Thyroid gland (tissue), 4 donors: ENCODE measurements around the gene TFRC. TPM values are rescaled to one million over a fixed set of nuclear protein-coding genes. Genes with fewer than 3 reads are reported as not detected.

Experiments used
- DNase-seq, 2 donors: peaks; one replicate each; pipeline ENCODE4 v3.0.0-alpha.2; 2019
- H3K27ac ChIP-seq, 3 donors: fragments of 200-600 bp; sonication (generic); 1 replicate in 2 of 3; 2 replicates in 1 of 3; pipeline ENCODE4 v1.5.1; 2016 to 2019; ENCODE audit warnings: mild to moderate bottlenecking in 1 of 3, moderate library complexity in 1 of 3
- H3K27me3 ChIP-seq: fragments of 200-600 bp; sonication (generic); one replicate; pipeline ENCODE4 v1.5.1; 2019
- H3K36me3 ChIP-seq, 2 donors: fragments of 200-600 bp; sonication (generic); one replicate each; pipeline ENCODE4 v1.5.1; 2016 to 2019
- H3K4me1 ChIP-seq, 2 donors: fragments of 200-600 bp; sonication (generic); one replicate each; pipeline ENCODE4 v1.5.1; 2017 to 2019
- H3K4me3 ChIP-seq, 3 donors: fragments of 200-600 bp; sonication (generic); replicated peaks in 1 of 3; 1 replicate in 2 of 3; 2 replicates in 1 of 3; pipeline ENCODE4 v1.5.1; 2016; ENCODE audit warnings: mild to moderate bottlenecking in 1 of 3
- H3K9me3 ChIP-seq: fragments of 200-600 bp; sonication (generic); one replicate; pipeline ENCODE4 v1.5.1; 2017
- POLR2A ChIP-seq, 2 donors: fragments of 450-650 bp; IDR thresholded peaks; one replicate each; pipeline ENCODE4 v1.6.1; 2017; ENCODE audit warnings: antibody characterized with exemption in 2 of 2, mild to moderate bottlenecking in 2 of 2, moderate library complexity in 1 of 2
- WGBS, 2 donors: methylation state at CpG; one replicate each; pipeline ENCODE4 v1.1.5; 2017; 5-methylcytosine and 5-hydroxymethylcytosine counted together
- intact Hi-C: fragments of 100-400 bp; cut with DNase I; formaldehyde crosslinking; loops from one replicate; pipeline ENCODE4 v1.15.1; 2023
- total RNA-seq, 4 donors: library from RNA; depleted of rRNA; stranded (reverse); fragments of >200 nt; gene quantifications; one replicate each; pipeline ENCODE4 v1.2.3, GENCODE V29; 2016
- TF ChIP-seq, protein P1 (sequence below), 6 experiments: fragments of 200-600 bp in 3 of 6; fragments of 450-650 bp in 3 of 6; sonication (generic) in 3 of 6; IDR thresholded peaks; one replicate each; pipeline ENCODE4 v1.5.1; 2016 to 2019; ENCODE audit warnings: antibody characterized with exemption in 6 of 6, mild to moderate bottlenecking in 2 of 6, inconsistent platforms in 1 of 6, moderate library complexity in 1 of 6

TFRC gene
- total RNA-seq, 4 donors from 2014 or later = 40.7 to 115 (median 69.8) TPM

DNA sequence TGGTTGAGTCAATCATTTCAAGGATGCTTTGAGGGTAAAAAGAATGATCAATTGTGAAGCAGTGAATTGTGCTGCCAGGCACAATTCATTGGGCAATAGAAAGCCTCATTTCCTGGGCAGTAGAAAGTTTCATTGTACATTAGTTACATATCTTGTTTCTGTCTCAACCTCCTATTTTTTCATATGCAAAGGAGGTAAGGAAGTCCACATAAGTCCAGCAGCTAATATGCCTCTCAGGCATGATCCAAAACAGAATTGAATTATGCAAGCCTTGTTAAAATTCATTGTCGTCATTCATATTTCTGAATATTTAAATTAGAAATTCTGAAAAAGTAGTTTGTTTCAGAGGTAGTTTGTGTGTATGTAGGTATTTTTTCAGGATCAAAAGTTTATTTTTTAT is 65.8 kb downstream of the TFRC start:
- 100% methylated on average over 1 of the region's 1 CpG for WGBS, 2 donors
- no peaks in the 10 kb centered on the region for H3K36me3 ChIP-seq
- no peaks in the 10 kb centered on the region for H3K9me3 ChIP-seq
- no peaks in the 10 kb centered on the region for H3K4me1 ChIP-seq
- no peak overlapping the region for H3K27ac ChIP-seq
- H3K27me3 ChIP-seq = no peaks in the 10 kb centered on the region
- no peak overlapping the region for H3K4me3 ChIP-seq
- intact Hi-C loops = no loop called here
- no peak for DNase-seq
- TF ChIP-seq POLR2A (IDR thresholded peaks at IDR 0.05) = no peak
- TF ChIP-seq, protein P1, sequence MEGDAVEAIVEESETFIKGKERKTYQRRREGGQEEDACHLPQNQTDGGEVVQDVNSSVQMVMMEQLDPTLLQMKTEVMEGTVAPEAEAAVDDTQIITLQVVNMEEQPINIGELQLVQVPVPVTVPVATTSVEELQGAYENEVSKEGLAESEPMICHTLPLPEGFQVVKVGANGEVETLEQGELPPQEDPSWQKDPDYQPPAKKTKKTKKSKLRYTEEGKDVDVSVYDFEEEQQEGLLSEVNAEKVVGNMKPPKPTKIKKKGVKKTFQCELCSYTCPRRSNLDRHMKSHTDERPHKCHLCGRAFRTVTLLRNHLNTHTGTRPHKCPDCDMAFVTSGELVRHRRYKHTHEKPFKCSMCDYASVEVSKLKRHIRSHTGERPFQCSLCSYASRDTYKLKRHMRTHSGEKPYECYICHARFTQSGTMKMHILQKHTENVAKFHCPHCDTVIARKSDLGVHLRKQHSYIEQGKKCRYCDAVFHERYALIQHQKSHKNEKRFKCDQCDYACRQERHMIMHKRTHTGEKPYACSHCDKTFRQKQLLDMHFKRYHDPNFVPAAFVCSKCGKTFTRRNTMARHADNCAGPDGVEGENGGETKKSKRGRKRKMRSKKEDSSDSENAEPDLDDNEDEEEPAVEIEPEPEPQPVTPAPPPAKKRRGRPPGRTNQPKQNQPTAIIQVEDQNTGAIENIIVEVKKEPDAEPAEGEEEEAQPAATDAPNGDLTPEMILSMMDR (IDR thresholded peaks at IDR 0.05) = no peak

DNA sequence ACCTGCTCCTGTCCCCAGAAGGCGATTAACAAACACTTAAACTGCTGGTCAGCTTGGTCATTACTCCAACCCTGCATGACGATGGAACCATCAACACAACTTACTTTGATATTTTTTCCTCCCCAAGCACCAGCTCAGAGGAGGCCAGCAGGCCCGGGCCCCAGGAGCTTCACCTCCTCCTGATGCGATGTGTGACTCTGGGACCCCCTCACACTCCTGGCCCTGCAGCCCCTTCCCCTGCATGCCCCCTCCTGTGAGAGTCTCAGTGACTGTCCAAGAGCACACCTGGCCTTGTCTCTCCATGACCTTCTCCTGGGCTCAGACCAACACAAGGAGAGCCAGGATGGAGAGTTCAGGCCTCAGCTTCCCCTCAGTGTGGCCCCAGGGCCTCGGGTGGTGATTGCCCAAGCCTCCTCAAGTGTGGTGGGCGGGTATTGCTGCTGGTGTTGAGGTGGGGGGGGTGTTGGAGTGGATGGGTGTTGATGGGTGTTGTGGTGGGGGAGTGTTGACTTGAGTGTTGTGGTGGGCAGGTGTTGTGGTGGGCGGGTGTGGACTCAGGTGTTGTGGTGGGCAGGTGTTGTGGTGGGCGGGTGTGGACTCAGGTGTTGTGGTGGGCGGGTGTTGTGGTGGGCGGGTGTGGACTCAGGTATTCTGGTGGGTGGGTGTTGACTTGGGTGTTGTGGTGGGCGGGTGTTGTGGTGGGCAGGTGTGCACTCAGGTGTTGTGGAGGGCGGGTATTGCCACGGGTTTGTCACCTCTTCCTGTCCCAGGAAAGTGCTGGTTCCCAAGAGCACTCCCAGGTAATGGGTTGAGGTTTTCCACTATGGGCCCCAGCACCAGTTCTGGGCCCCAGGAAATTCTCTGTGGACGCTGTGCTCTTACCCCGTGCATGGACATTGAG is 68.1 kb downstream of the TFRC start:
- 81 to 82% methylated on average over 12 to 15 of the region's 15 CpGs for WGBS, 2 donors

DNA sequence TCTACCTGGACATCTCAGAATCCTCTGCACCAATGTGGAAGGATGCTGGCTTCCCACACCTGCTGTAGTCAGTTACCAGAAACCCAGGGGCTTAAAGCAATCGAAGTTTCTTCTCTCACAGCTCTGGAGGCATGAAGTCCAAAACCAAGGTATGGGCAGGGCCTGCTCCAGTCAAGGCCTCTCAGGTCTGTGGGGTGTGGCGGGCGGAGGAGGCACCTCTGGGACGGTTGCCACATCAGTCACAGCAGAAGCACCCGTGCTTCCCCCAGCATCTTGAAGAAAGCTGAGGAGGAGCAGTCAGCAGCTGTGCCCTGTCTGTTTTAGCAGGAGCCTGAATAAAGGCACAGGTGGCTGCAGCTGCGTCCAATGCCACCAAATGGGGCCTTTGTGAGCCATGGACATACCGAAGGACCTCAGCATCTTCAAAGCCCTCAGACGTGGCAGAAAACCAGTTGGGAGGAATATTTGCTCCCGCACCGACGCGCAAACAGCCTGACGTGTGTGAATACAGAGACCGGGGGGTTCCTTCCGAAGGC is 68.9 kb downstream of the TFRC start:
- 88 to 90% methylated on average over 13 to 15 of the region's 15 CpGs for WGBS, 2 donors
- TF ChIP-seq POLR2A (IDR thresholded peaks at IDR 0.05) = no peak
- TF ChIP-seq, protein P1 (IDR thresholded peaks at IDR 0.05) = no peak
- no peak for DNase-seq

More for the DNA sequence above, 68.1 kb downstream of the TFRC start:
- H3K36me3 ChIP-seq = no peaks in the 10 kb centered on the region
- no peaks in the 10 kb centered on the region for H3K4me1 ChIP-seq
- intact Hi-C loops = no loop called here
- no peaks in the 10 kb centered on the region for H3K27me3 ChIP-seq
- no peaks in the 10 kb centered on the region for H3K9me3 ChIP-seq
- H3K4me3 ChIP-seq = no peak overlapping the region
- no peak overlapping the region for H3K27ac ChIP-seq
- no peak for DNase-seq
- no peak for TF ChIP-seq POLR2A (IDR thresholded peaks at IDR 0.05)
- TF ChIP-seq, protein P1 (IDR thresholded peaks at IDR 0.05) = no peak

DNA sequence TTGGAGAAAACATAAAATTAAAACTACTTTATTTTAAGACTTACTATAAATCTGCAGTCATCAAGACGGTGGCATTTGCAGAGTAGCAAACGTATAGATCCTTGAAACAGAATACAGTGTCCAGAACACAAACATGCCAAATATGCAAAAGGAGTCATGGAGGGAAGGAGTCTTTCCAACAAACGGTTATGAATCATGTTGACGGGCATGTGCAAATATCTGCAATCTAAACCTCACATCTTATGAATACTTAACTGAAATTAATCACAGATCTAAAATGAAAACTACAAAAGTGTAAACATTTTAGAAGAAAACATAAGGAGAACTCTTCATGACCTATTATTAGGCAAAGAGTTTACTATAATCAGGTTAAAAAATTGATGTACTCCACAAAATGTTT is 69.4 kb downstream of the TFRC start:
- Histone ChIP-seq H3K27me3 (no peaks in the 10 kb centered on the region), H3K9me3 (no peaks in the 10 kb centered on the region), H3K4me3 (no peak overlapping the region), H3K27ac (no peak overlapping the region), H3K36me3 (no peaks in the 10 kb centered on the region), H3K4me1 (no peaks in the 10 kb centered on the region)
- TF ChIP-seq, protein P1 (IDR thresholded peaks at IDR 0.05) = no peak
- no peak for TF ChIP-seq POLR2A (IDR thresholded peaks at IDR 0.05)
- DNase-seq = no peak
- intact Hi-C loops = no loop called here
- WGBS, 2 donors = 68 to 82% methylated on average over 4 of the region's 4 CpGs

More for the DNA sequence above, 68.9 kb downstream of the TFRC start:
- Histone ChIP-seq H3K27ac (no peak overlapping the region), H3K36me3 (no peaks in the 10 kb centered on the region), H3K4me3 (no peak overlapping the region), H3K9me3 (no peaks in the 10 kb centered on the region), H3K27me3 (no peaks in the 10 kb centered on the region), H3K4me1 (no peaks in the 10 kb centered on the region)
- intact Hi-C loops = no loop called here

DNA sequence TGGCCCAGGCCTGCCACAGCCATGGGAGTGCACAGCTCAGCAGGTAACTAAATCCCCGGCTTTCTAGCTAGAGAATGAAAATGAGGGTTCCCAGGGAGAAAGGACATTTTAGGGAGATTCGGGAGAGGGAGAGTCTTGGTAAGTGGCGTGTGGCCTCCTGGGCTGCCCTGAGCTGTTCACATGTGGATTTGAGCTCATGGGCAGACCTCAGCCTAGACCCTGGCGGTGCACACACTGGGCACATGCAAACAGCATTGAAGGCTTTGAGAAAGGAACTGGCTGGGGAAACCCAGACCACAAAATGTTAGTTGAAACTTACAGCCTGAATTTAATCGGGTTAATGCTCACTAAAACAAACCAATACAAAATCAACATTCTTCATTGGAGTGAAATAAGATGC is 72.4 kb downstream of the TFRC start:
- no peaks in the 10 kb centered on the region for H3K27me3 ChIP-seq
- 86 to 88% methylated on average over 5 of the region's 5 CpGs for WGBS, 2 donors
- no peak overlapping the region for H3K27ac ChIP-seq
- H3K9me3 ChIP-seq = no peaks in the 10 kb centered on the region
- H3K36me3 ChIP-seq = no peaks in the 10 kb centered on the region
- DNase-seq = no peak
- TF ChIP-seq, protein P1 (IDR thresholded peaks at IDR 0.05) = no peak
- no peak for TF ChIP-seq POLR2A (IDR thresholded peaks at IDR 0.05)
- intact Hi-C loops = no loop called here
- H3K4me1 ChIP-seq = no peaks in the 10 kb centered on the region
- no peak overlapping the region for H3K4me3 ChIP-seq
